ENCODE measurements around the gene RBP2.

- TF ChIP-seq CTCF (IDR thresholded peaks at IDR 0.05; ENCODE audit: low read depth, low read length) (no peak), EZH2phosphoT487 (IDR thresholded peaks at IDR 0.05; ENCODE audit: low read depth) (no peak)
These were observed 47.4 kb upstream of the RBP2 start for GRCh38 chr3:139523718-139524117.

Measured in OCI-LY3 (cell line).